Endothelial cell of umbilical vein (primary cell): ENCODE results near the gene B3GALT5.

Experiments used
- CTCF ChIP-seq, 2 donors: IDR thresholded peaks; 1 replicate in 1 of 2; 2 replicates in 1 of 2; pipeline ENCODE4 v1.5.1; 2011; ENCODE audit warnings: low read length in 2 of 2, mild to moderate bottlenecking in 2 of 2, moderate library complexity in 2 of 2, control low read depth in 1 of 2, inconsistent platforms in 1 of 2, low read depth in 1 of 2; ENCODE audit not compliant: insufficient read depth in 1 of 2; ENCODE audit errors: extremely low read depth in 1 of 2
- EZH2 ChIP-seq: IDR thresholded peaks from 2 replicates; pipeline ENCODE4 v1.6.1; 2012; ENCODE audit warnings: borderline replicate concordance, low read depth, mild to moderate bottlenecking, moderate library complexity, low read length, inconsistent platforms; ENCODE audit not compliant: severe bottlenecking
- MAX ChIP-seq: IDR thresholded peaks from 2 replicates; pipeline ENCODE4 v1.6.1; 2011; ENCODE audit not compliant: insufficient read depth, insufficient read length
- MYC ChIP-seq: IDR thresholded peaks from one replicate; pipeline ENCODE4 v1.6.1; 2011; ENCODE audit warnings: mild to moderate bottlenecking, low read depth, low read length
- POLR2A ChIP-seq: IDR thresholded peaks from 2 replicates; pipeline ENCODE4 v1.6.1; 2012; ENCODE audit warnings: low read depth, mild to moderate bottlenecking, control low read depth, low read length
- POLR2AphosphoS5 ChIP-seq: IDR thresholded peaks from 2 replicates; pipeline ENCODE4 v1.6.1; 2012; ENCODE audit warnings: low read depth, mild to moderate bottlenecking, control low read depth, low read length, moderate library complexity; ENCODE audit not compliant: insufficient read depth

- no peak for TF ChIP-seq CTCF (IDR thresholded peaks at IDR 0.05; ENCODE audit: extremely low read depth in 1 of 2, insufficient read depth in 1 of 2, low read depth in 1 of 2, low read length in 2 of 2)
- TF ChIP-seq MAX = no peak
- TF ChIP-seq EZH2 = no peak
- TF ChIP-seq POLR2A = no peak
- no peak for TF ChIP-seq POLR2AphosphoS5
- TF ChIP-seq MYC = no peak
Observed at GRCh38 chr21:39667353-39667891, 54.7 kb downstream of the B3GALT5 start.
